ENCODE measurements around the gene SF3B3.

DNA sequence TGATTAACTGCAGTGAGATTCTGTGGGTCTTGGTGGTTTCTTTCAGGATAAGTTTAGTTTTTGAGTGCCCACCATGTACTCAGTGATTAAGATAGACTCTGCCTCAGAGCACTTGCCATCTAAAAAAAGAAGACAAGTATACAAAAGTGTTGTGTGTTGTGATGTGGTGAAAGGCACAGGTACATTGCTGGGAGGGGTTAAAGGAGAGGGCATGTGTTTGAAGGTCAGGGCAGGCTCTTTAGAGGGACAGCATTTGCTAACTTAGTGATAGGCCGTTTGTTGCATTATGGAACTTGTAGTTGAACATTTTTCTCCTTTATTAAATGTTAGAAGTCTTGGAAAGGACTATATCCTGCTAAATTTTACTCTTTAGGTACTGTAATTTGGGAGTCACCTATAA is 26.5 kb downstream of the SF3B3 start:
- TF ChIP-seq GATA2 (IDR thresholded peaks at IDR 0.05; ENCODE audit: low read depth, low read length), result no peak
- no peak for TF ChIP-seq GATA3 (IDR thresholded peaks at IDR 0.05; ENCODE audit: low read depth, low read length)

All from SH-SY5Y (cell line).